WTC11 (cell line): Measurements from ENCODE around the gene ZBTB11. TPM values are rescaled to one million over a fixed set of nuclear protein-coding genes. Genes with fewer than 3 reads are reported as not detected.

Experiments
- ATAC-seq: fragments of 200-7000 bp; cut with Tn5 transposase; 2 replicates; pipeline ENCODE4 v1.10.0; 2021; ENCODE audit warnings: mild to moderate bottlenecking, moderate library complexity
- CTCF ChIA-PET: fragments of 300-600 bp; sonication (Branson Sonifier 250); formaldehyde crosslinking; loops from one replicate; lab custom pipeline; 2021; ENCODE audit warnings: antibody characterized with exemption; lab: Charles Lee
- POLR2A ChIA-PET: fragments of 350-600 bp; sonication (Branson Sonifier 250); formaldehyde crosslinking; loops from one replicate; lab custom pipeline; 2021; ENCODE audit warnings: antibody characterized with exemption; lab: Charles Lee
- DNase-seq: peaks from one replicate; pipeline ENCODE4 v3.0.0; 2021; ENCODE audit warnings: low spot score
- H3K27ac Mint-ChIP-seq: 2 replicates; pipeline ENCODE4 v1.8.0; 2021; ENCODE audit warnings: mixed read lengths
- H3K27me3 Mint-ChIP-seq: 2 replicates; pipeline ENCODE4 v1.8.0; 2021; ENCODE audit warnings: low read depth, mild to moderate bottlenecking, moderate library complexity, mixed read lengths
- H3K36me3 Mint-ChIP-seq: 2 replicates; pipeline ENCODE4 v1.8.0; 2021; ENCODE audit warnings: mixed read lengths
- H3K4me1 Mint-ChIP-seq: 2 replicates; pipeline ENCODE4 v1.8.0; 2022; ENCODE audit warnings: mixed read lengths
- H3K4me3 Mint-ChIP-seq: 2 replicates; pipeline ENCODE4 v1.8.0; 2021; ENCODE audit warnings: mild to moderate bottlenecking, moderate library complexity, mixed read lengths
- H3K9me3 Mint-ChIP-seq: 2 replicates; pipeline ENCODE4 v1.8.0; 2021; ENCODE audit warnings: mixed read lengths
- AFF4 ChIP-seq: sonication (generic); formaldehyde crosslinking; IDR thresholded peaks from 2 replicates; pipeline ENCODE4 v1.8.1; 2023; ENCODE audit warnings: mild to moderate bottlenecking, missing genetic modification reagents, borderline replicate concordance
- ATF1 ChIP-seq: sonication (generic); formaldehyde crosslinking; IDR thresholded peaks from 2 replicates; pipeline ENCODE4 v1.8.1; 2023; ENCODE audit warnings: mild to moderate bottlenecking, moderate library complexity, missing genetic modification reagents
- ATF2 ChIP-seq: sonication (generic); formaldehyde crosslinking; IDR thresholded peaks from 2 replicates; pipeline ENCODE4 v1.8.1; 2022; ENCODE audit warnings: low read depth, missing genetic modification reagents, borderline replicate concordance
- ERG ChIP-seq: fragments of 250-450 bp; sonication (Bioruptor Pico); IDR thresholded peaks from 2 replicates; pipeline ENCODE4 v1.8.0; 2021; ENCODE audit warnings: mild to moderate bottlenecking
- ETV6 ChIP-seq: sonication (generic); formaldehyde crosslinking; IDR thresholded peaks from 2 replicates; pipeline ENCODE4 v1.8.1; 2022; ENCODE audit warnings: mild to moderate bottlenecking, missing genetic modification reagents
- JAZF1 ChIP-seq: fragments of 250-450 bp; sonication (Bioruptor Pico); IDR thresholded peaks from 2 replicates; pipeline ENCODE4 v1.9.0; 2021; ENCODE audit warnings: moderate library complexity, mild to moderate bottlenecking, inconsistent platforms
- NFE2L1 ChIP-seq: sonication (generic); formaldehyde crosslinking; IDR thresholded peaks from 2 replicates; pipeline ENCODE4 v1.8.1; 2023; ENCODE audit warnings: missing genetic modification reagents
- NFYB ChIP-seq: sonication (generic); formaldehyde crosslinking; conservative IDR thresholded peaks from 2 replicates; pipeline ENCODE4 v1.8.0; 2022; ENCODE audit warnings: low read depth, missing genetic modification reagents
- OVOL2 ChIP-seq: fragments of 250-450 bp; sonication (Bioruptor Pico); IDR thresholded peaks from 2 replicates; pipeline ENCODE4 v1.9.0; 2021; ENCODE audit warnings: mild to moderate bottlenecking, borderline replicate concordance
- RELA ChIP-seq: sonication (generic); formaldehyde crosslinking; IDR thresholded peaks from 2 replicates; pipeline ENCODE4 v1.8.1; 2022; ENCODE audit warnings: missing genetic modification reagents, mild to moderate bottlenecking, borderline replicate concordance
- SOX15 ChIP-seq: fragments of 250-450 bp; sonication (Bioruptor Pico); IDR thresholded peaks from 2 replicates; pipeline ENCODE4 v1.9.0; 2021; ENCODE audit warnings: mild to moderate bottlenecking
- TEAD4 ChIP-seq: sonication (generic); formaldehyde crosslinking; IDR thresholded peaks from 2 replicates; pipeline ENCODE4 v1.8.0; 2022; ENCODE audit warnings: mild to moderate bottlenecking, missing genetic modification reagents
- ZMAT4 ChIP-seq: fragments of 250-450 bp; sonication (Bioruptor Pico); IDR thresholded peaks from 2 replicates; pipeline ENCODE4 v1.9.0; 2021; ENCODE audit warnings: mild to moderate bottlenecking
- ZNF232 ChIP-seq: sonication (generic); formaldehyde crosslinking; IDR thresholded peaks from 2 replicates; pipeline ENCODE4 v1.8.0; 2022; ENCODE audit warnings: mild to moderate bottlenecking, missing genetic modification reagents
- ZSCAN18 ChIP-seq: fragments of 250-450 bp; sonication (Bioruptor Pico); IDR thresholded peaks from 2 replicates; pipeline ENCODE4 v2.1.2; 2022; ENCODE audit warnings: mild to moderate bottlenecking, moderate library complexity
- total RNA-seq: library from RNA; stranded (reverse); gene quantifications from 3 replicates; pipeline ENCODE4 v1.2.3, GENCODE V29; 2021

The ZBTB11 gene
- total RNA-seq, 1 experiment from 2014 or later, result 13.5 TPM

- TF ChIP-seq ZMAT4 (CRISPR knock-in tag) (no peak), RELA (CRISPR knock-in tag) (no peak), JAZF1 (CRISPR knock-in tag) (no peak), ZNF232 (no peak), NFE2L1 (no peak), ETV6 (CRISPR knock-in tag) (no peak), OVOL2 (CRISPR knock-in tag) (no peak), TEAD4 (CRISPR knock-in tag) (no peak), ERG (no peak), SOX15 (CRISPR knock-in tag) (no peak), ATF1 (no peak), AFF4 (CRISPR knock-in tag) (no peak), ATF2 (CRISPR knock-in tag) (no peak)
- Mint-ChIP-seq H3K27ac (no peak overlapping the region), H3K27me3 (no peaks in the 10 kb centered on the region), H3K9me3 (peaks cover 8% of the 10 kb centered on the region; the same call in 1 of the 2 replicates), H3K36me3 (peaks cover 32% of the 10 kb centered on the region), H3K4me1 (peaks cover 27% of the 10 kb centered on the region), H3K4me3 (no peak overlapping the region)
- ChIA-PET POLR2A (no interaction called here), CTCF (interaction anchor here (0.6 kb wide), 1 partner anchor 1803 kb away, joined by 3 read pairs; no protein-coding TSS in a partner anchor)
- no peak for DNase-seq
- ATAC-seq, result no peak
Observed at GRCh38 chr3:101646726-101647125, 30.2 kb downstream of the ZBTB11 start.

- no peak for TF ChIP-seq NFYB (CRISPR knock-in tag)
- TF ChIP-seq ZSCAN18 (CRISPR knock-in tag), result 0 out of 2 replicates have a peak, but pooled peaks have one; percentile 55
- TF ChIP-seq ERG, result 0 out of 2 replicates have a peak, but pooled peaks have one; percentile 37
- H3K27me3 Mint-ChIP-seq, result no peaks in the 10 kb centered on the region
- ATAC-seq (no peak), DNase-seq (no peak)
- CTCF ChIA-PET, result interaction anchor here (1.3 kb wide), 1 partner anchor 70 kb away, joined by 4 read pairs; the partner anchor contains the start of gene PCNP
- H3K4me3 Mint-ChIP-seq, result no peak overlapping the region
- POLR2A ChIA-PET, result no interaction called here
- peaks cover 7% of the 10 kb centered on the region for H3K36me3 Mint-ChIP-seq
- H3K9me3 Mint-ChIP-seq, result peaks cover 3% of the 10 kb centered on the region; the same call in 1 of the 2 replicates
- H3K4me1 Mint-ChIP-seq, result peaks cover 27% of the 10 kb centered on the region
- no peak overlapping the region for H3K27ac Mint-ChIP-seq
Observed at GRCh38 chr3:101643861-101644613, 32.9 kb downstream of the ZBTB11 start.
